Activated naive CD8-positive, alpha-beta T cell (primary cell): ENCODE measurements around the gene ANO2.

Source experiments
- H3K27ac Mint-ChIP-seq: one replicate; pipeline ENCODE4 v1.8.0; 2021; ENCODE audit warnings: mixed read lengths
- H3K27me3 Mint-ChIP-seq: one replicate; pipeline ENCODE4 v1.8.0; 2021; ENCODE audit warnings: mixed read lengths
- H3K36me3 Mint-ChIP-seq: one replicate; pipeline ENCODE4 v1.8.0; 2021; ENCODE audit warnings: mixed read lengths
- H3K4me1 Mint-ChIP-seq: one replicate; pipeline ENCODE4 v1.8.0; 2021; ENCODE audit warnings: low read depth, mixed read lengths
- H3K4me3 Mint-ChIP-seq: one replicate; pipeline ENCODE4 v1.8.0; 2021; ENCODE audit warnings: mild to moderate bottlenecking, mixed read lengths
- H3K9me3 Mint-ChIP-seq: one replicate; pipeline ENCODE4 v1.8.0; 2021; ENCODE audit warnings: low read depth, mixed read lengths

Gene ANO2

GRCh38 chr12:5914387-5915149 is 30.5 kb downstream of the ANO2 start:
- H3K9me3 Mint-ChIP-seq = no peaks in the 10 kb centered on the region
- H3K27me3 Mint-ChIP-seq = peaks cover 6% of the 10 kb centered on the region
- no peak overlapping the region for H3K27ac Mint-ChIP-seq
- no peak overlapping the region for H3K4me3 Mint-ChIP-seq
- H3K4me1 Mint-ChIP-seq = no peaks in the 10 kb centered on the region
- H3K36me3 Mint-ChIP-seq = no peaks in the 10 kb centered on the region

GRCh38 chr12:5913387-5913786 is 31.7 kb downstream of the ANO2 start:
- Mint-ChIP-seq H3K4me1 (no peaks in the 10 kb centered on the region), H3K36me3 (no peaks in the 10 kb centered on the region), H3K27ac (no peak overlapping the region), H3K4me3 (no peak overlapping the region), H3K27me3 (peaks cover 6% of the 10 kb centered on the region), H3K9me3 (no peaks in the 10 kb centered on the region)

- no peaks in the 10 kb centered on the region for H3K36me3 Mint-ChIP-seq
- no peak overlapping the region for H3K27ac Mint-ChIP-seq
- H3K4me3 Mint-ChIP-seq = no peak overlapping the region
- H3K9me3 Mint-ChIP-seq = no peaks in the 10 kb centered on the region
- H3K27me3 Mint-ChIP-seq = peaks cover 6% of the 10 kb centered on the region
- H3K4me1 Mint-ChIP-seq = no peaks in the 10 kb centered on the region
Observed at GRCh38 chr12:5912437-5913334, 32.4 kb downstream of the ANO2 start.

GRCh38 chr12:5912011-5912410 is 33.0 kb downstream of the ANO2 start:
- no peaks in the 10 kb centered on the region for H3K36me3 Mint-ChIP-seq
- no peak overlapping the region for H3K4me3 Mint-ChIP-seq
- peaks cover 6% of the 10 kb centered on the region for H3K27me3 Mint-ChIP-seq
- no peaks in the 10 kb centered on the region for H3K9me3 Mint-ChIP-seq
- no peak overlapping the region for H3K27ac Mint-ChIP-seq
- H3K4me1 Mint-ChIP-seq = no peaks in the 10 kb centered on the region

- Mint-ChIP-seq H3K4me1 (no peaks in the 10 kb centered on the region), H3K4me3 (no peak overlapping the region), H3K9me3 (no peaks in the 10 kb centered on the region), H3K27me3 (peaks cover 6% of the 10 kb centered on the region), H3K27ac (no peak overlapping the region), H3K36me3 (no peaks in the 10 kb centered on the region)
Observed at GRCh38 chr12:5910790-5911548, 34.1 kb downstream of the ANO2 start.

- no peaks in the 10 kb centered on the region for H3K36me3 Mint-ChIP-seq
- no peaks in the 10 kb centered on the region for H3K9me3 Mint-ChIP-seq
- H3K27ac Mint-ChIP-seq = no peak overlapping the region
- peaks cover 9% of the 10 kb centered on the region for H3K27me3 Mint-ChIP-seq
- H3K4me3 Mint-ChIP-seq = no peak overlapping the region
- no peaks in the 10 kb centered on the region for H3K4me1 Mint-ChIP-seq
Observed at GRCh38 chr12:5909560-5909959, 35.5 kb downstream of the ANO2 start.

GRCh38 chr12:5908251-5908650 is 36.8 kb downstream of the ANO2 start:
- Mint-ChIP-seq H3K27me3 (peaks cover 11% of the 10 kb centered on the region), H3K27ac (no peak overlapping the region), H3K4me3 (no peak overlapping the region), H3K9me3 (no peaks in the 10 kb centered on the region), H3K36me3 (no peaks in the 10 kb centered on the region), H3K4me1 (no peaks in the 10 kb centered on the region)

- H3K27me3 Mint-ChIP-seq = peaks cover 11% of the 10 kb centered on the region
- no peaks in the 10 kb centered on the region for H3K4me1 Mint-ChIP-seq
- no peak overlapping the region for H3K4me3 Mint-ChIP-seq
- H3K36me3 Mint-ChIP-seq = no peaks in the 10 kb centered on the region
- no peaks in the 10 kb centered on the region for H3K9me3 Mint-ChIP-seq
- no peak overlapping the region for H3K27ac Mint-ChIP-seq
Observed at GRCh38 chr12:5907807-5908206, 37.3 kb downstream of the ANO2 start.

GRCh38 chr12:5905757-5906156 is 39.3 kb downstream of the ANO2 start:
- no peaks in the 10 kb centered on the region for H3K36me3 Mint-ChIP-seq

GRCh38 chr12:5904969-5905368 is 40.1 kb downstream of the ANO2 start:
- no peaks in the 10 kb centered on the region for H3K4me1 Mint-ChIP-seq
- H3K9me3 Mint-ChIP-seq = no peaks in the 10 kb centered on the region
- peaks cover 15% of the 10 kb centered on the region for H3K27me3 Mint-ChIP-seq
- no peaks in the 10 kb centered on the region for H3K36me3 Mint-ChIP-seq
- no peak overlapping the region for H3K27ac Mint-ChIP-seq
- no peak overlapping the region for H3K4me3 Mint-ChIP-seq

More at GRCh38 chr12:5905757-5906156, 39.3 kb downstream of the ANO2 start:
- H3K27me3 Mint-ChIP-seq = peaks cover 15% of the 10 kb centered on the region
- H3K4me1 Mint-ChIP-seq = no peaks in the 10 kb centered on the region
- no peaks in the 10 kb centered on the region for H3K9me3 Mint-ChIP-seq
- H3K4me3 Mint-ChIP-seq = no peak overlapping the region
- H3K27ac Mint-ChIP-seq = no peak overlapping the region

GRCh38 chr12:5904441-5904840 is 40.6 kb downstream of the ANO2 start:
- H3K27ac Mint-ChIP-seq = no peak overlapping the region
- no peaks in the 10 kb centered on the region for H3K36me3 Mint-ChIP-seq

GRCh38 chr12:5902736-5903135 is 42.3 kb downstream of the ANO2 start:
- no peak overlapping the region for H3K27ac Mint-ChIP-seq
- H3K27me3 Mint-ChIP-seq = peaks cover 16% of the 10 kb centered on the region
- H3K36me3 Mint-ChIP-seq = no peaks in the 10 kb centered on the region
- no peak overlapping the region for H3K4me3 Mint-ChIP-seq
- no peaks in the 10 kb centered on the region for H3K9me3 Mint-ChIP-seq
- H3K4me1 Mint-ChIP-seq = no peaks in the 10 kb centered on the region

More at GRCh38 chr12:5904441-5904840, 40.6 kb downstream of the ANO2 start:
- H3K4me3 Mint-ChIP-seq = no peak overlapping the region
- H3K4me1 Mint-ChIP-seq = no peaks in the 10 kb centered on the region
- H3K27me3 Mint-ChIP-seq = peaks cover 15% of the 10 kb centered on the region
- no peaks in the 10 kb centered on the region for H3K9me3 Mint-ChIP-seq

GRCh38 chr12:5901416-5901815 is 43.6 kb downstream of the ANO2 start:
- Mint-ChIP-seq H3K36me3 (no peaks in the 10 kb centered on the region), H3K9me3 (no peaks in the 10 kb centered on the region), H3K4me3 (no peak overlapping the region), H3K4me1 (no peaks in the 10 kb centered on the region), H3K27me3 (peaks cover 23% of the 10 kb centered on the region), H3K27ac (no peak overlapping the region)

GRCh38 chr12:5900533-5901205 is 44.4 kb downstream of the ANO2 start:
- H3K9me3 Mint-ChIP-seq = no peaks in the 10 kb centered on the region
- no peak overlapping the region for H3K4me3 Mint-ChIP-seq
- peaks cover 27% of the 10 kb centered on the region for H3K27me3 Mint-ChIP-seq
- H3K4me1 Mint-ChIP-seq = no peaks in the 10 kb centered on the region
- H3K27ac Mint-ChIP-seq = no peak overlapping the region
- no peaks in the 10 kb centered on the region for H3K36me3 Mint-ChIP-seq
